AG10803 (cell line): ENCODE data around the gene SLC26A11.

Experiments used
- DNase-seq: peaks from one replicate; pipeline ENCODE4 v3.0.0; 2010; ENCODE audit warnings: low read depth
- H3K4me3 ChIP-seq: 2 replicates; pipeline ENCODE4 v1.5.1; 2011; ENCODE audit warnings: mild to moderate bottlenecking, low read length, control low read depth
- CTCF ChIP-seq: conservative IDR thresholded peaks from 2 replicates; pipeline ENCODE4 v1.5.1; 2011; ENCODE audit warnings: mild to moderate bottlenecking, low read length, control low read depth, inconsistent platforms

The SLC26A11 gene

DNA sequence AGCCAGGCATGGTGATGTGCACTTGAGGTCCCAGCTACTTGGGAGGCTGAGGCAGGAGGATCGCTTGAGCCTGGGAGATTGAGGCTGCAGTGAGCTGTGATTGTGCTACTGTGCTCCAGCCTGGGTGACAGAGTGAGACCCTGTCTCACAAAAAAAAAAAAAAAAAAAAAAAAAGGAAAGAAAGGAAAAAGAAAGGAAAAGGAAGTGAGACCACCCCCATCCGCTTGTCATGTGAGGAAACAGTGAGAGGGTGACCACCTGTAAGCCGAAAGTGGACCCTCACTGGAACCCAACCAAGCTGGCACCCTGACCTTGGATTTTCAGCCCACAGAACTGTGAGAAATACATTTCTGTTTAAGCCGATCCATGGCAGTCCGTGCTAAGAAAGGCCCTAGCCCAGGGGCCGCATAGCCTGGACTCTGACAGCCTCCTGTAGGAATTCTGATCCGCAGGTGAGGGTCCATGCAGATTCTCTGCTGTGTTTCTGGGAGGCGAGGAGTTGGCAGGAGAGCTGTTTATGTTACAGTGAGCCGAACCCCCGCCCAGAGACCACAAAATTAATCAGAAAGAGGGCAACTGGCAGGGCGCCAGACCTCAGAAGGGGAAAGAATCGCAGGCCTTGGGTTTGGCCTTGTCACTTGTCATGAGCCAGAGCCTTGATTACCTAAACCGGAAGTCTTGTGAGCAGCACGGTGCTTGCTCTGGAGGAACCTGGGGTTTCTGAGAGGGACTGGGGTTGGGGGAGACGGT is 1.0 kb upstream of the SLC26A11 start:
- DNase-seq, result peak; percentile 82
- peak overlapping the region; percentile 85 for H3K4me3 ChIP-seq
- TF ChIP-seq CTCF, result no peak

DNA sequence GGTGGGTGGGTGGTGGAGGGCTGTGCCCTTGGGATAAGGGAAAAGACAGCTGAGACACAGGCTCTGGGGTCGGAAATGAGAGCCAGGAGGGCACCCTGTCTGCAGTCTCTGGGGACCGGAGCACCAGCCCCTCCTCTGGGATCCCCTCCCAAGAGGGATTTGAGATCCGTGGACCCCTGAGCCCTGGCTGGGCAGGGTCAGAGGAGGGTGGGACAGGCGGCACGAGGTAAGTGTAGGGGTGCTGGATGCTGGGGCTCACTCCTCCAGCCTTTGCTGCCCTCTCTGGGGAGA is 519 bp upstream of the SLC26A11 start:
- peak overlapping the region; percentile 85 for H3K4me3 ChIP-seq
- TF ChIP-seq CTCF, result no peak
- DNase-seq, result no peak

DNA sequence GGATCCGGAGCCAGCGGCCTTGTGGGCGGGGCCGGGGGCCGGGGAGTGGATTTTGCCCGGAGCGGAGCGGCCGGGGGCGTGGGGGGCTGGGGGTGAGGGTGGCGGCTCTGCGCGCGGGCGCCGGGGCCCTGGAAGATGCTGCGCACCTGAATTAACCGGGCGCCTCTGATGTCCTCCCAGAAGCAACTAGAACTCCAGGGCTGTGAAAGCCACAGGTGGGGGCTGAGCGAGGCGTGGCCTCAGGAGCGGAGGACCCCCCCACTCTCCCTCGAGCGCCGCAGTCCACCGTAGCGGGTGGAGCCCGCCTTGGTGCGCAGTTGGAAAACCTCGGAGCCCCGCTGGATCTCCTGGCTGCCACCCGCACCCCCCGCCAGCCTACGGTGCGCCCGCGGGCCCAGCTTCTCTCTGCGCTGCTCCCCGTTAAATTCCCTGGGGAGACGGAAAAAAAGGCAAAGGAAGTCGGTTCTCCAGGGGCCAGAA is 549 bp downstream of the SLC26A11 start:
- no peak for DNase-seq
- TF ChIP-seq CTCF, result no peak
- peak overlapping the region; percentile 85 for H3K4me3 ChIP-seq

DNA sequence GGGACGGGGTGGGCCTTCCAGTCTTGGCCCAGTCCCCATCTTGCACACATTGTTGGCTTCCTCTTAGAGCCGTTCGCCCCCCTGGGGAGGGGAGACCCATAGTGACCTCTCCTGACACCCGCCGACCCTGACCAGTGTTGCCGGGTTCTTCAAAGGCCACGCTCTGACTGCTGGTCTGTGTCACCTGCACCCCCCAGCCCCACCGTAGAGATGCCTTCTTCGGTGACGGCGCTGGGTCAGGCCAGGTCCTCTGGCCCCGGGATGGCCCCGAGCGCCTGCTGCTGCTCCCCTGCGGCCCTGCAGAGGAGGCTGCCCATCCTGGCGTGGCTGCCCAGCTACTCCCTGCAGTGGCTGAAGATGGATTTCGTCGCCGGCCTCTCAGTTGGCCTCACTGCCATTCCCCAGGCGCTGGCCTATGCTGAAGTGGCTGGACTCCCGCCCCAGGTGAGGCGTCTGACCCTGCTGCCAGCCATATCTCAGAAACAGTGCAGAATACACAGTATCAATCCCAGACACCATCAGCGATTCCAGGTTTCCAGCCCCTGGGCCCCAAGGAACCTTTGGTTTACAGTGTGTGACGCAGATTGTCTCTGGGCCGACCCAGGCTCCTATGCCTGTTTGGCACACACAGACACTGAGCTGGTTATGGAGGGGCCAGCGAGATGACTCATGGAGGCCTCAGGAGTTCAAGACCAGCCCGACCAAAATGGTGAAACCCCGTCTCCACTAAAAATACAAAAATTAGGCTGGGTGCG is 1.3 kb downstream of the SLC26A11 start:
- peak overlapping the region; percentile 85 for H3K4me3 ChIP-seq
- no peak for TF ChIP-seq CTCF
- no peak for DNase-seq

- TF ChIP-seq CTCF, result no peak
- no peak overlapping the region for H3K4me3 ChIP-seq
- DNase-seq, result no peak
These were observed 2.3 kb downstream of the SLC26A11 start for GRCh38 chr17:80222376-80223141.

DNA sequence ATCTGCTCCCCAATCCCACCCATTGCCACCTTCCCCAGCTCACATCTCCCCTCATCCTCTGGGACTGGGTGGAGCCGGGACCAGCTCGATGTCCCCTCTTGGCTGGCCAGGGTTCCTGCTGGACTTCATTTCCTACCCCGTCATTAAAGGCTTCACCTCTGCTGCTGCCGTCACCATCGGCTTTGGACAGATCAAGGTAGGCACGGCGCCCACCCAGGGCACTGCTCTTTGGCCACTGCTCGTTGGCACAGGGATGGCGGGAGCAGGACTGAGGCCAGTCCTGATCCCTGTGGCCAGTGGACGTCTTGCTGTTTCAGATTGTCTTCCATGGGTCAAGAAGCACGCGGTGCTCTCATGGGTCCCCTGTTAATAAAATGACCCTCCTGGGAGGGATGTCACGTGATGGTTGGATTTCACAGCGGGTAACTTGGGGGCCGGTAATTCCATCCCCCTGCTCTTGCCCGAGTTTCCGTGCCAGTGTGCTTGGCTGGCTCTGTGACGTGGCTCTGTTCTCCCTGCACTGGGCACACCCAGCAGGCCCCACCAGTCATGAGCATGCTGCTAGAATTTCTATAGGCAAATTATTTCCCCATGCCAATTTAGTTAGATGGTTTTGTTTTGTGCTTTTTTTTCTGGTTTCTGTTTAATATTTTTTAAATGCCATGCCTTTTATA is 3.1 kb downstream of the SLC26A11 start:
- TF ChIP-seq CTCF, result no peak
- no peak for DNase-seq
- no peak overlapping the region for H3K4me3 ChIP-seq
